ENCODE results near the gene KCTD18. TPM values are rescaled to one million over a fixed set of nuclear protein-coding genes. Genes with fewer than 3 reads are reported as not detected.

The KCTD18 gene
- total RNA-seq, 6 experiments from 2014 or later: 11.2 to 14.6 (median 13.3) TPM

DNA sequence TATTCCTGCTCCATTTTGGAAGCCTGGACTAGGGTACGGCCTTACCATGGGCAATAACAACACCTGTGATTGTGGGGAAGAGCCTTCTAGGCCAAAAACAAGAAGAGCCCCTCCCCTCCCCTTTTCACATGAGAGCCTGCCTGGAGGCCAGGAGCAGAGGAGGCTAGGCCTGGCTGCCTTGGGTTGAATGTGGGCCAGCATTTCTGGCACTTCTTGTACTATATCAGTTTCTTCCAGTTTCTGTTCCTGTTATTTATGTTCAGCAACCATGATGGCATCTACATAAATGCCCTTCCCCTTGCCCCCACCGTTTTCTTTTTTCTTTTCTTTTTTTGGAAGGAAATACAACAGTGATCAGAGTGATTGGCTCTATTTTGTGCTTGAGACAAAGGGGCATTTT is 58.4 kb downstream of the KCTD18 start:
- no peaks in the 10 kb centered on the region; the same call in 1 of the 2 replicates for H3K27me3 Mint-ChIP-seq (ENCODE audit: insufficient read depth)
- no peak for TF ChIP-seq CTCF (IDR thresholded peaks at IDR 0.05)
- H3K4me1 Mint-ChIP-seq (ENCODE audit: low read depth): peaks cover 57% of the 10 kb centered on the region
- no peaks in the 10 kb centered on the region for H3K9me3 Mint-ChIP-seq
- peaks cover 45% of the 10 kb centered on the region for H3K36me3 Mint-ChIP-seq (ENCODE audit: low read depth)
- no peak overlapping the region; the same call in 1 of the 2 replicates for H3K27ac Mint-ChIP-seq
- no peak for DNase-seq
- no peak overlapping the region for H3K4me3 Mint-ChIP-seq

GRCh38 chr2:200450288-200450687 is 59.6 kb downstream of the KCTD18 start:
- peaks cover 43% of the 10 kb centered on the region for H3K36me3 Mint-ChIP-seq (ENCODE audit: low read depth)
- no peak overlapping the region for H3K4me3 Mint-ChIP-seq
- no peak for TF ChIP-seq CTCF (IDR thresholded peaks at IDR 0.05)
- H3K27ac Mint-ChIP-seq: no peak overlapping the region
- H3K4me1 Mint-ChIP-seq (ENCODE audit: low read depth): peaks cover 47% of the 10 kb centered on the region
- H3K27me3 Mint-ChIP-seq (ENCODE audit: insufficient read depth): no peaks in the 10 kb centered on the region; the same call in 1 of the 2 replicates
- no peak for DNase-seq
- no peaks in the 10 kb centered on the region for H3K9me3 Mint-ChIP-seq

DNA sequence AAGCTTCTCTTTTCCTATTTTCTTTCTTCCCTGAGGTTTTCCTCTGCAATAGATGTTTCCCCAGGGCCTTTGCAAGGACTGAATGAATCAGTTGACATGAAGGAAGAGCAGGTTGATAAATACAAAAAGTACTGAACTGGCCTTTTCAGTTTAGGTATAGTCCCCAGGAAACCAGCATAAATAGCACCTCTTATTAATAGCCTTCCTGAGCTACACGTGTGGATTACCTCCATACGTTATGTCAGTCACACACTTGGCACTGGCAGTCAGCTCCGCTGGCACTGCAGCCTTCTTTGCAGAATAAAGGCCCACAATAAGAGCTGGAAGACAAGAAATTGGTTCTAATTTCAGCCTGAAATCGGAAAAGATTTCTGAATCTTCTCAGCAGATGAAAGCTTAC is 60.7 kb downstream of the KCTD18 start:
- Mint-ChIP-seq H3K27ac (no peak overlapping the region), H3K4me3 (no peak overlapping the region), H3K36me3 (ENCODE audit: low read depth) (peaks cover 44% of the 10 kb centered on the region), H3K27me3 (ENCODE audit: insufficient read depth) (no peaks in the 10 kb centered on the region; the same call in 1 of the 2 replicates), H3K4me1 (ENCODE audit: low read depth) (peaks cover 36% of the 10 kb centered on the region), H3K9me3 (no peaks in the 10 kb centered on the region)
- DNase-seq: no peak
- TF ChIP-seq CTCF (IDR thresholded peaks at IDR 0.05): no peak

DNA sequence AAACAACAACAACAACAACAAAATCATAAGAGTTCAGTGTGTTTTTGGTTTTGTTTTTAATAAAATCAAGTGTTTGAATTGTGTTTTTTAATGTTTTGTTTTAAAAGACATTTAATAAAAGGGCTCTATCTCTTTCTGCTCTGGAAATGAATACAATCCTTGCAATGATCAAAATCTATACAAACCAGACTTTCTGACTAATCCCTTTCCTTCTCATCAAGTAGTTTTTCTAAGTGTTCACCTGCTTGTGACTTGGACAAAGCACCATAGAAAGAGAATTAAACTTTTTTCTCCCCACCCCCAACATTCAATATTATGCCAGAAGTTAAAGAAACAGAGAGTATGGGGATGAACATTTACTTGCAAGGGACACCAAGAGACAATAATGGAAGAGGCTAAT is 61.4 kb downstream of the KCTD18 start:
- peak overlapping the region; percentile 5; the same call in 1 of the 2 replicates for H3K27ac Mint-ChIP-seq
- no peak overlapping the region for H3K4me3 Mint-ChIP-seq
- TF ChIP-seq CTCF (IDR thresholded peaks at IDR 0.05): no peak
- peaks cover 34% of the 10 kb centered on the region for H3K4me1 Mint-ChIP-seq (ENCODE audit: low read depth)
- no peaks in the 10 kb centered on the region for H3K9me3 Mint-ChIP-seq
- H3K27me3 Mint-ChIP-seq (ENCODE audit: insufficient read depth): no peaks in the 10 kb centered on the region; the same call in 1 of the 2 replicates
- DNase-seq: no peak
- peaks cover 51% of the 10 kb centered on the region for H3K36me3 Mint-ChIP-seq (ENCODE audit: low read depth)

GRCh38 chr2:200447139-200447855 is 62.6 kb downstream of the KCTD18 start:
- DNase-seq: peak; percentile 36
- no peaks in the 10 kb centered on the region for H3K9me3 Mint-ChIP-seq
- peaks cover 36% of the 10 kb centered on the region for H3K4me1 Mint-ChIP-seq (ENCODE audit: low read depth)
- peaks cover 54% of the 10 kb centered on the region for H3K36me3 Mint-ChIP-seq (ENCODE audit: low read depth)
- no peak overlapping the region for H3K4me3 Mint-ChIP-seq
- no peak for TF ChIP-seq CTCF (IDR thresholded peaks at IDR 0.05)
- H3K27me3 Mint-ChIP-seq (ENCODE audit: insufficient read depth): no peaks in the 10 kb centered on the region; the same call in 1 of the 2 replicates
- peak overlapping the region; percentile 64 for H3K27ac Mint-ChIP-seq

Data from HFFc6 (cell line).